Astrocyte (in vitro differentiated cells and primary cell): ENCODE data around the gene TAGLN3. TPM values are rescaled to one million over a fixed set of nuclear protein-coding genes. Genes with fewer than 3 reads are reported as not detected.

Experiments
- DNase-seq: peaks from one replicate; pipeline ENCODE4 v3.0.0-alpha.2; 2010; ENCODE audit warnings: low read depth
- FAIRE-seq: peaks from 2 replicates; lab custom pipeline; 2011; peaks lifted over from hg19 to GRCh38; lab: Jason Lieb, UNC
- H2AFZ ChIP-seq: 2 replicates; pipeline ENCODE4 v1.6.0; 2012; ENCODE audit warnings: low read depth, low read length, inconsistent platforms
- H3K27ac ChIP-seq: 2 replicates; pipeline ENCODE4 v1.5.1; 2011; ENCODE audit warnings: low read depth, low read length, inconsistent platforms
- H3K27me3 ChIP-seq: 2 replicates; pipeline ENCODE4 v1.6.0; 2011; ENCODE audit warnings: low read length, inconsistent platforms; ENCODE audit not compliant: insufficient read depth
- H3K36me3 ChIP-seq: 2 replicates; pipeline ENCODE4 v1.5.1; 2011; ENCODE audit warnings: low read length, inconsistent platforms; ENCODE audit not compliant: insufficient read depth
- H3K4me1 ChIP-seq: 2 replicates; pipeline ENCODE4 v1.5.1; 2011; ENCODE audit warnings: low read length, inconsistent platforms; ENCODE audit not compliant: insufficient read depth
- H3K4me2 ChIP-seq: 2 replicates; pipeline ENCODE4 v1.6.0; 2012; ENCODE audit warnings: low read length, inconsistent platforms
- H3K4me3 ChIP-seq: 2 replicates; pipeline ENCODE4 v1.5.1; 2011; ENCODE audit warnings: low read depth, mild to moderate bottlenecking, low read length, inconsistent platforms; ENCODE audit not compliant: insufficient read depth
- H3K79me2 ChIP-seq: 2 replicates; pipeline ENCODE4 v1.6.0; 2012; ENCODE audit warnings: mild to moderate bottlenecking, low read length, inconsistent platforms; ENCODE audit not compliant: insufficient read depth
- H3K9ac ChIP-seq: 2 replicates; pipeline ENCODE4 v1.6.0; 2012; ENCODE audit warnings: mild to moderate bottlenecking, low read length, inconsistent platforms
- H3K9me3 ChIP-seq: 2 replicates; pipeline ENCODE4 v1.5.1; 2012; ENCODE audit warnings: low read depth, mild to moderate bottlenecking, low read length, inconsistent platforms; ENCODE audit not compliant: insufficient read depth
- H4K20me1 ChIP-seq: 2 replicates; pipeline ENCODE4 v1.6.0; 2012; ENCODE audit warnings: low read length, inconsistent platforms; ENCODE audit not compliant: insufficient read depth
- H3K27ac Mint-ChIP-seq: one replicate; pipeline ENCODE4 v1.8.0; 2021; ENCODE audit warnings: mild to moderate bottlenecking, mixed read lengths; ENCODE audit not compliant: unreplicated experiment
- H3K27me3 Mint-ChIP-seq: one replicate; pipeline ENCODE4 v1.8.0; 2021; ENCODE audit warnings: low read depth, mixed read lengths; ENCODE audit not compliant: unreplicated experiment
- H3K36me3 Mint-ChIP-seq: one replicate; pipeline ENCODE4 v1.8.0; 2021; ENCODE audit warnings: low read depth, mixed read lengths; ENCODE audit not compliant: unreplicated experiment
- H3K4me1 Mint-ChIP-seq: one replicate; pipeline ENCODE4 v1.8.0; 2021; ENCODE audit warnings: low read depth, mixed read lengths; ENCODE audit not compliant: unreplicated experiment
- H3K4me3 Mint-ChIP-seq: one replicate; pipeline ENCODE4 v1.8.0; 2021; ENCODE audit warnings: mild to moderate bottlenecking, moderate library complexity, mixed read lengths; ENCODE audit not compliant: unreplicated experiment
- H3K9me3 Mint-ChIP-seq: one replicate; pipeline ENCODE4 v1.8.0; 2021; ENCODE audit warnings: mild to moderate bottlenecking, mixed read lengths; ENCODE audit not compliant: unreplicated experiment
- CTCF ChIP-seq: IDR thresholded peaks from 2 replicates; pipeline ENCODE4 v1.5.1; 2011; ENCODE audit warnings: low read depth, mild to moderate bottlenecking, inconsistent platforms, low read length, moderate library complexity; ENCODE audit not compliant: insufficient read depth
- EZH2 ChIP-seq: IDR thresholded peaks from 2 replicates; pipeline ENCODE4 v1.6.1; 2012; ENCODE audit warnings: mild to moderate bottlenecking, low read length, inconsistent platforms; ENCODE audit not compliant: insufficient read depth
- total RNA-seq: library from RNA; stranded (reverse); gene quantifications from 2 replicates; pipeline ENCODE4 v1.2.1, GENCODE V29; 2021

The TAGLN3 gene
- total RNA-seq, 1 donor from 2014 or later, result 8.7 TPM

DNA sequence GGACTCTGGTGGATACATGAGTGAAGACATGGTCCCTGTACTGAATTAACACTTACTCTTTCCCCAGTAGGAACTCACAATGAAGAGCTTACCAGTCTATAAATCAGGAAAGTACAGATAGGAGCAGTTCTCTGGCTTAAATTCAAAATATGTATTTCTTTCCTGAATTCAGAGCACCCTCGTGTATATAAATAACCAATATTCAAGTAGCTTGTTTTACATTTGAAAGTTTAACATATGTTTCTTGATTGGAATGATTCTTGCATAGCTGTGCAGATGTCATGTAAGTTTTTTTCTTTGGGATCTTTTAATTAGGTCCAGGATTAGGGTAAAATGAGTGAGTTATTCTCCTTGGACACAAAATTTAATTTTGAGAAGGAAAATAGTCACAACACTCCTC, 21.0 kb downstream of the TAGLN3 start:
- DNase-seq (no peak), FAIRE-seq (no peak)
- Mint-ChIP-seq H3K36me3 (no peaks in the 10 kb centered on the region), H3K27me3 (no peaks in the 10 kb centered on the region), H3K9me3 (peaks cover 8% of the 10 kb centered on the region), H3K4me3 (no peak overlapping the region), H3K4me1 (peaks cover 4% of the 10 kb centered on the region), H3K27ac (no peak overlapping the region)
- H3K4me1 ChIP-seq, result no peaks in the 10 kb centered on the region
- H3K9ac ChIP-seq, result no peak overlapping the region
- TF ChIP-seq EZH2, result no peak
- no peak for TF ChIP-seq CTCF
- H3K9me3 ChIP-seq, result no peaks in the 10 kb centered on the region
- H4K20me1 ChIP-seq, result no peaks in the 10 kb centered on the region
- no peak overlapping the region for H3K27ac ChIP-seq
- H2AFZ ChIP-seq, result no peak overlapping the region
- no peaks in the 10 kb centered on the region for H3K79me2 ChIP-seq
- H3K27me3 ChIP-seq, result no peaks in the 10 kb centered on the region
- H3K36me3 ChIP-seq, result no peaks in the 10 kb centered on the region
- no peak overlapping the region for H3K4me3 ChIP-seq
- H3K4me2 ChIP-seq, result no peak overlapping the region

GRCh38 chr3:112020674-112021085, 22.0 kb downstream of the TAGLN3 start:
- FAIRE-seq, result no peak
- H3K4me1 ChIP-seq, result no peaks in the 10 kb centered on the region
- H3K4me1 Mint-ChIP-seq, result peaks cover 4% of the 10 kb centered on the region
- H3K9ac ChIP-seq, result no peak overlapping the region
- H3K27me3 ChIP-seq, result no peaks in the 10 kb centered on the region
- no peak for DNase-seq
- H2AFZ ChIP-seq, result no peak overlapping the region
- H3K9me3 ChIP-seq, result no peaks in the 10 kb centered on the region
- no peak overlapping the region for H3K4me3 ChIP-seq
- H3K36me3 Mint-ChIP-seq, result no peaks in the 10 kb centered on the region
- no peak overlapping the region for H3K4me3 Mint-ChIP-seq
- H3K27me3 Mint-ChIP-seq, result no peaks in the 10 kb centered on the region
- no peak overlapping the region for H3K27ac Mint-ChIP-seq
- no peaks in the 10 kb centered on the region for H4K20me1 ChIP-seq
- no peaks in the 10 kb centered on the region for H3K79me2 ChIP-seq
- no peak overlapping the region for H3K27ac ChIP-seq
- no peaks in the 10 kb centered on the region for H3K36me3 ChIP-seq
- no peak overlapping the region for H3K4me2 ChIP-seq
- peaks cover 8% of the 10 kb centered on the region for H3K9me3 Mint-ChIP-seq
- TF ChIP-seq EZH2 (no peak), CTCF (no peak)

- Histone ChIP-seq H2AFZ (no peak overlapping the region), H3K36me3 (no peaks in the 10 kb centered on the region), H3K79me2 (no peaks in the 10 kb centered on the region), H3K9me3 (no peaks in the 10 kb centered on the region), H3K9ac (no peak overlapping the region), H3K4me3 (no peak overlapping the region), H3K27me3 (no peaks in the 10 kb centered on the region), H3K4me2 (no peak overlapping the region), H4K20me1 (no peaks in the 10 kb centered on the region), H3K4me1 (no peaks in the 10 kb centered on the region), H3K27ac (no peak overlapping the region)
- TF ChIP-seq CTCF (no peak), EZH2 (no peak)
- no peaks in the 10 kb centered on the region for H3K4me1 Mint-ChIP-seq
- no peak overlapping the region for H3K4me3 Mint-ChIP-seq
- DNase-seq (no peak), FAIRE-seq (no peak)
- H3K27me3 Mint-ChIP-seq, result no peaks in the 10 kb centered on the region
- no peaks in the 10 kb centered on the region for H3K36me3 Mint-ChIP-seq
- H3K27ac Mint-ChIP-seq, result no peak overlapping the region
- H3K9me3 Mint-ChIP-seq, result peaks cover under 1% of the 10 kb centered on the region
These were observed 28.4 kb downstream of the TAGLN3 start for GRCh38 chr3:112027142-112027541.
